ENCODE measurements around the gene PSME1.

Gene PSME1

DNA sequence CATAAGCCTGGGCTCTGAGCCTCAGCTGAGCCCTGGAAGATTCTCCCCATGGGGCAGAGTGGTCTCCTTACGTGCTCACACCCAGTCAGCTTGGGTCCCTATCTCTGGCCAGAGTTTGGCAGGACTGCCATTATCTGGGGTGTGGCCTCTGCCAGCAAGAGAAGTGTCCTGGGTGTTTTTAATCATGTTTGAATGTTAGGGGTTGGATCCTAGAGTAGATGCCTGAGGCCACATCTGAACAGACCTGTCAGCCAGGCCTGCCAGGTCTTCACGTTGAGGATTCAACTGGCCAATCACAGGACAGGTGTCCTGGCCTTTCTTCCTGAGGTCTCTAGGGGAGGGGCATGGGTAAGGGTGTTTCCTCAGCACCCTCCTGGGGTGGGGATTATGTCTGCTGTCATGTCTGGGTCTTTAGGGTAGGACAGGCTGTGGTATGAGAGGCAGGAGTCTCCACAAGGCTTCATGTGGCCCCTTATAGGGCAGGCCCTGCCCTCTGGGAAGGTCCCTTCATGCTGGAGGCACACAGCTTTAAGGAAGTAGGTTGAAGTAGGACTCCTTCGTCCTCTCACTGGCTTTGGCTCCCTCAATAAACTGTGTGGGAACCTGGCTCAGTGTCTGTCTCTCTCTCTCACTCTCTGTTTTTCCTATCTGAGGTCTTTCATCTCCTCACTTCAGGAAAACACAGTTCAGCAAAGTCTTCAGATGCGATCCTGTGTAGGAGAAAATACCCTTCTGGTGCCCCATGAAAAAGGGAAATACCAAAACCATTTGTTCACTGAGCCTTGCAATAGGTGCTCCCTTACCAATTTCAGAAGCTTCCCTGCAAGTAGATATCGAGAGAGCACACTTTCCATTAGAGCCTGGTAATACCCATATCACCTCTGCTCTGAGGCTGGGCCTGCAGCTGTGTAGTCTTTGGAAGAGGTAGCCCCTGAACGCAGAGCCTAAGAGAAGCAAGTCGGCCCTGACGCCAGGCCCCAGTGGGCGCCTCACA is 12.3 kb upstream of the PSME1 start:
- no peak for TF ChIP-seq CTCF (IDR thresholded peaks at IDR 0.05; ENCODE audit: low read depth, low read length)
- no peak overlapping the region for H3K4me3 ChIP-seq (ENCODE audit: low read depth, low read length)

- no peak for TF ChIP-seq CTCF (IDR thresholded peaks at IDR 0.05; ENCODE audit: low read depth, low read length)
- H3K4me3 ChIP-seq (ENCODE audit: low read depth, low read length): no peak overlapping the region
Measured at GRCh38 chr14:24126939-24127338, 9.1 kb upstream of the PSME1 start.

GRCh38 chr14:24127673-24128072 is 8.3 kb upstream of the PSME1 start:
- H3K4me3 ChIP-seq (ENCODE audit: low read depth, low read length): no peak overlapping the region
- no peak for TF ChIP-seq CTCF (IDR thresholded peaks at IDR 0.05; ENCODE audit: low read depth, low read length)

- H3K4me3 ChIP-seq (ENCODE audit: low read depth, low read length): no peak overlapping the region
- TF ChIP-seq CTCF (IDR thresholded peaks at IDR 0.05; ENCODE audit: low read depth, low read length): no peak
Measured at GRCh38 chr14:24129410-24129998, 6.5 kb upstream of the PSME1 start.

GRCh38 chr14:24130380-24130716 is 5.6 kb upstream of the PSME1 start, which contains the start of gene FITM1:
Gene FITM1 (plus strand): TSS chr14:24130659. CDS start chr14:24131564, 905 bp downstream.
- no peak for TF ChIP-seq CTCF (IDR thresholded peaks at IDR 0.05; ENCODE audit: low read depth, low read length)
- H3K4me3 ChIP-seq (ENCODE audit: low read depth, low read length): no peak within 1 kb of the TSS

- no peak for TF ChIP-seq CTCF (IDR thresholded peaks at IDR 0.05; ENCODE audit: low read depth, low read length)
- no peak overlapping the region for H3K4me3 ChIP-seq (ENCODE audit: low read depth, low read length)
Measured at GRCh38 chr14:24130717-24131548, 5.1 kb upstream of the PSME1 start.

All from WI38 (cell line).